ENCODE data around the gene PIP5K1B.

DNA sequence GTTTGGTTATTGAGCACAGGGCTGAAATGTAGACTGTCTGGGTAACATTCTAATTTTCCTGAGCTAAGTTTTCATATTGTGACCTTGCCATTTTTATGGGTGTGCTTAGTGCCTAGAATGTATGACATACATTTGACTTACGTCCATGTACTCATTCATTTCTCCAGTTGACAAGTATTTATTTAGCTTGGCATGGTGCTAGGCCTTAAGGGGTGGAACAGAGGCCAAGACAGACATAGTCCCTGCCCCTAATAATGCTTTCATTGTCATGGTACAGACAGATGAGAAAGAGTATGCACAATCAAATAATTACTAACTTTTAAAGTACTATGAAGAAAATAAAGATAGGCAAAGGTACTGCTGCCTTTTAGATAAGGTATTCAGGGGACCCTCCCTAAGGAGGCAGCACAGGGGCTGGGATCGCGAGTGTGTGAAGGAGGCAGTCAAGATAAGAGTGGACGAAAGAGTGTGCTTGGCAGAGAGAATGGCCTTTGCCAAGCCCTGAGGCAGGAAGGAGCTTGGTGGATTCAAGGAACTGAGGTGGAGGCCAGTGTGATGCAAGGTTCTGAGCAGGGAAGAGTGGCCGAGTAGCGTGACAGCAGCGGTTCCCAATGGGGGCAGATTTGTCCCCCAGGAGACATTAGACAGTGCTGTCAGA lies 128.0 kb downstream of the PIP5K1B start:
- TF ChIP-seq, protein P1, sequence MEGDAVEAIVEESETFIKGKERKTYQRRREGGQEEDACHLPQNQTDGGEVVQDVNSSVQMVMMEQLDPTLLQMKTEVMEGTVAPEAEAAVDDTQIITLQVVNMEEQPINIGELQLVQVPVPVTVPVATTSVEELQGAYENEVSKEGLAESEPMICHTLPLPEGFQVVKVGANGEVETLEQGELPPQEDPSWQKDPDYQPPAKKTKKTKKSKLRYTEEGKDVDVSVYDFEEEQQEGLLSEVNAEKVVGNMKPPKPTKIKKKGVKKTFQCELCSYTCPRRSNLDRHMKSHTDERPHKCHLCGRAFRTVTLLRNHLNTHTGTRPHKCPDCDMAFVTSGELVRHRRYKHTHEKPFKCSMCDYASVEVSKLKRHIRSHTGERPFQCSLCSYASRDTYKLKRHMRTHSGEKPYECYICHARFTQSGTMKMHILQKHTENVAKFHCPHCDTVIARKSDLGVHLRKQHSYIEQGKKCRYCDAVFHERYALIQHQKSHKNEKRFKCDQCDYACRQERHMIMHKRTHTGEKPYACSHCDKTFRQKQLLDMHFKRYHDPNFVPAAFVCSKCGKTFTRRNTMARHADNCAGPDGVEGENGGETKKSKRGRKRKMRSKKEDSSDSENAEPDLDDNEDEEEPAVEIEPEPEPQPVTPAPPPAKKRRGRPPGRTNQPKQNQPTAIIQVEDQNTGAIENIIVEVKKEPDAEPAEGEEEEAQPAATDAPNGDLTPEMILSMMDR (IDR thresholded peaks at IDR 0.05): no peak
- no peak for TF ChIP-seq EZH2 (IDR thresholded peaks at IDR 0.05; ENCODE audit: borderline replicate concordance, insufficient read depth, low read depth, low read length, poor library complexity, severe bottlenecking)

All from B cell (primary cell).